HG03571 (cell line): ENCODE measurements around the gene HDAC5.
"Not testable (repeated sequence)": the region's sequence is repeated elsewhere in the genome, so short reads cannot be mapped to it uniquely, and the experiment has no call there.

Experiments used
- ATAC-seq: cut with Tn5 transposase; IDR thresholded peaks from one replicate; pipeline ENCODE4 v1.9.1; 2021; ENCODE audit not compliant: unreplicated experiment

HDAC5 gene

DNA sequence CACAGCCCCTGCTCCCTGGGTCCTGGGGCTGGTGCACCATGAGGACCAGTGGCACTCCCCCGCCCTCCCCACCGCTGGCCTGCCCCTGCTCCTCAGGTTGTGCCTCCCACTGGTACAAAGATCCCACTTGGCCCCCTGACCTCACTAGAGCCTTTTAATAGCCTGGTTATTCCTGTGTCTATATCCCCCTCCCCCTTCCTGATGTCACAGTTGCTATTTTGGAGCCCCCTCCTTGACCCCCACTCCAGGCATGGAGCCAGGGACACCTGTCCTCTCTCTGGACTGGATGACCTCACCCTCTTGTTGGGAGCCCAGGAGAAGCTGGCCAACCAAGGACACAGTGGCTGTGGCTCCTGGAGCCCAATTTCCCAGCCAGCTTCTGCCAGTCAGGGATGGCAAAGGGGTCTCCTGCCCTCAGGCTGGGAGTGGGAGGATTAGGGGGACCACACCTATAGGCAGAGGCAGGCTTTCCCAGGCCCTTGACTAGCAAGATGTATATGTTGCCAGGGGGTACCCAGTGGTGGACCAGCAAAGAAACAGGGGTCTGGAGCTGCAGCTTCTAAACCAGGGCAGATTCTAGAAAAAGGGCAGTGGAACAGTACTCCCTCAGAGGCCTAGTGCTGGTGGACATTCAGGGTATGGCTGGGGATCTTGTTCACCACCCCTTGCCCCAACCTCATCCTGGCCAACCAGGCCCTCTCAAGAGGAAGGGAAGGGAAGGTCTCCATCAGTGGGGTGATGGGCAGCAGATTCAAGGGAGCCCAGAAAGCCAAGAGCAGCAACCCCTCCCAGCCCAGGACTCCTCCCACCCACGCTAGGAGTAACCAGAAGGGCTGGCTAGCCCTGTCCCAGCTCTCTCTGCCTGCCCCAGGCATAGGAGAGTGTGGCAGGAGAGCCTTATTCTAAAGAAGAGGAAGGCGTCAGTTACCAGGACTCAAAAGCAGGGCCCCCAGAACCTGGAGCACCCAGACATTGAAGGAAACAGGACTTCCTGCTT is 10.9 kb downstream of the HDAC5 start:
- ATAC-seq: no peak

DNA sequence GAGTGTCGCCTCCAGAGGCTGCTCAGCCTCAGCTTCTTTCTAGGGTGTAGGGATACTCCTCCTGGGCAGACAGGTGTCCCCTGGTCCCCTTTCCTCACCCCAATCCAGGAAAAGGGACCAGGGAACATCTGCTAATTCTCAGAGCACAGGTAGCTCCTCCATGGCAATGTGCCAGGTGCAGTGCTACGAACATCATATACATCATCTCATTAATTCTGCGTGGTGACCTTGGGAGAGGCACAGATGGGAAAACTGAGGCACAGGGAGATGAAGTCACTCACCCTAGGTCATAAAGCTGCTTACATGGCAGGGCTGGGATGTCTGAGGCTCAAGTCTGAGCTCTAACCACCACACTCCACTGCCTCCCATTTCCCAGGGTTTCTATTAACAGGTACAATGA is 11.7 kb downstream of the HDAC5 start:
- ATAC-seq: no peak

DNA sequence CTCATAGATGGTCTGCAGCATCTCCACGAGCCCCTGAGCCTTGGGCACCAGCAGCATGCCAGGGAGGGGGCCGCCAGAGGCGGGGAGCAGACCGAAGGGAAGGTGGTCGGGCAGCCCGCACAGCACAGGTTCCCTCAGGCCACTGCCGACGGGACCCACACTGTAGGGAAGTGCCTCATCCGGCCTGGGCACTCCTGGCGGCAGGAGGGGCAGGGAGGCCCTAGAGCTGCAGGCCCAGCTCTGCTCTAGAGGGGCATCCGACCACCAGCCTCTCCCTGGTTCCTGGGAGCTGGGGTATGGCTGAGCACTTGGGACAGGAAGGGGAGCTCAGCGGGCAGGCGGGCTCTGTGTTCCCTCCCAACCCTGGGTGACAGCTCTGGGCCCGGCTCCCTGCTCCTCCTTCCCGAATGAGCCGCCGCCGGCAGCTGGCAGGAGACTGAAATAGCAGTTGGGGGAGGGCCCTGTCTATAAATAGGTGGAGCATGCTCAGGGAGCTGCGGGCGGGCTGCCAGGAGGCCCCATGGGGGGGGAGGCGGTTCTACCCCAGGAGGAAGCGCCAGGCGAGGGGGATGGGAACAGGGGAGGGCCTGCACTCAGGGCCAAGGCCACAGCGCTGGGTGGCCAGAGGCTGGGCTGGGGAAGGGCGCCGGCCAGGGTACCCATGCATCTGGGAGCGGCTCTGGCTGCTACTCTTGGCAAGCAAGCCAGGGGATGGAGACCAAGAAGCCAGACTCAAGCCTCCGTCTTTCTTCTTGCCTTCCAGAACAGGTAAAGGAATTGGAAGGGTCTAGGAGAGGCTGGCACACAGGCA is 12.4 kb downstream of the HDAC5 start:
- ATAC-seq: peak; percentile 76

DNA sequence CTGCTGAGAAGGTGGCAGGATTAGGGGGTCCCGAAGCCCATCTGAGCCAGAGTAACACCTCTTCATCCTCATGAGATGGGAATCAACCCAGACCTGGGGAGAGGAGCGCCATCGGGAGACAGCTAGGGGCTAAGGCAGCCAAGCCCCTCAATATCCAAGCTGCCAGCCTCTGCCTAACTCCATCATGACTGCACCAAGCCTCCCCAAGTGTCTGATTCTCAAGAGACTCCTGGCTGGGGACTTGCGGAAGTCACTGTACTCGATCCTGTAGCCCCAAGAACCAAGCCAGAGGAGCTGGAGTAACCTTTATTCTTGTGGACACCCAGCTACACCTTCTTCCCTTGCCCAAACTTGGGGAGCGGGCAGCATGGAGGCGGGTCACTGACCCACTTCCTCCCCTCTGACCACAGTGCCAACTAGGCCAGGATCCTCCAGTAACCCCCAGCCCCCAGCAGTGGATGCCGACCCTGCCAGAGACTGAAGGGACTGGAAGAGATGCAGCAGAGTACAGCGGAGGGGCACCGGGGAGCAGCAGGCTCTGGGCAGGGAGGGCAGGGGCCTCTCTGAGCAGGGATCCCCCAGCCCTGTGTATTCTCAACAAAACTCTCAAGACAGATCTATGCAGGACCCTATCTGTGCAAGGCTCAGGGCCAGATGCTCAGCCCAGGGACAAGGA is 13.3 kb downstream of the HDAC5 start:
- ATAC-seq: no peak

DNA sequence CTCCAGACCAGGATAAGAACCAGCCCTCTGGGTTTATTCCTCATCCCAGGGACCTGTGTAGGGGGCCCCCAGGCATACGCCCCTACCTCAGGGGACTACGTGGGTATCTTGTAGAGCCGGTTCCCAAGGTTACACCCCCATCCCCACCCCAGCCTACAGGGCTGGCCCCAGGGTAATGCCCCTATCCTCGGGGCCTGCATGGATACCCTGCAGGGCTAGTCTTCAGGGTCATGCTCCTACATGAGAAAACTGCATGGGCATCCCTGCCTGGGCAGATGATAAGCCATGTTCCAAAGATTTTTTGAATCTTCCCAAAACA is 14.2 kb downstream of the HDAC5 start:
- ATAC-seq: no peak

DNA sequence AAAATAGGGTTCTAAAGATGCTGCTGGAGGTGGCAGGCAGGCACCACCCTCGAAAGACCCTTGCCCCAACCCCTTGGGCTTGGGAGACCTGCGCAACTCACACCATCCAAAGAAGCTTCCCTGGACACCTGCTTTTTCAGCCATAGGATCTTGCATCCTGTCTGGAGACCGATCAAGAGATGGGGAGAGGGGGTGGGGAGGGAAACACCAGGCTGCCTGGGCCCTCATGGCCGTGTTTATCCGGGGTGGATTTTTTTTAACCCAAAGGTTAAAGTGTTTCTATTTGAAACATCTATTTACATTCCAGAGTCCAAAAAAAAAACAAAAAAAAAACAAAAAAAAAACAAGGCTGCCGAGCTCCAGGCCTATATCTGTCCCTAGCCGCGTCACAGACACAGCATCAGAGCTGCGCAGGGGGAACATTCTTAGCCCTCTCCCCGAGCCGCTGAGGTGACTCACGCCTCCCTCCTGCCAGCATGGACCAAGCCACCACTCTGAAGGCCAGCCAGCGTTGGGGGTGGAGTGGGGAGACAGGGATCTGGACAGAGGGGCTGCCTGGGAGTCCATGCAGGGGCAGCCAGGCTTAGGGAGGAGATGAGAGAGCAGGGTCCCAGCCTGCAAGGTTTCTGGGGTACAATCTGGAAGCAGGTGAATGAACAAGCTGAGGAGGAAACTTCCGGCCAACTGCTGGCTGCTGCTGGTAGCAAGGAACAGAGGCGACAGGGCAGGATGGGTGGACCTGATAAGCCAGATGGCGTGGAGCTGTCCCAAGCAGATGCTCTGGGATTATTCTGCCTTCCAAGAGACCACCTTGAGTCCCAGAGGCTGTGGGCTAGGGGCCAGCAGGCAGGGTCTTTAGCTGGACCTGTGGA is 14.8 kb downstream of the HDAC5 start:
- ATAC-seq: no peak

DNA sequence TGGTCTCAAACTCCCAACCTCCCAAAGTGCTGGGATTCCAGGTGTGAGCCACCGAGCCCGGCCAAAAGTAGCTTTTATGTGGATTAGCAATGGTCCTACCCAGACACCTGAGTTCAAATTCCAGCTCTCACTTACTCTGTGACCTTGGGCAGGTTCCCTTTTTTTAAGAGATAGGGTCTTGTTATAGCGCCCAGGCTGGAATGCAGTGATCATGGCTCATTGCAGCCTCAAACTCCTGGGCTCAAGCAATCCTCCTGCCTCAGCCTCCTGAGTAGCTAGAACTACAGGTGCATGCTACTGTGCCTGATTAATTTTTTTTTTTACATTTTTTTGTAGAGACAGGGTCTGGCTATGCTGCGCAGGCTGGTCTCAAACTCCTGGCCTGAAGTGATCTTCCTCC is 16.6 kb downstream of the HDAC5 start:
- ATAC-seq: no peak

DNA sequence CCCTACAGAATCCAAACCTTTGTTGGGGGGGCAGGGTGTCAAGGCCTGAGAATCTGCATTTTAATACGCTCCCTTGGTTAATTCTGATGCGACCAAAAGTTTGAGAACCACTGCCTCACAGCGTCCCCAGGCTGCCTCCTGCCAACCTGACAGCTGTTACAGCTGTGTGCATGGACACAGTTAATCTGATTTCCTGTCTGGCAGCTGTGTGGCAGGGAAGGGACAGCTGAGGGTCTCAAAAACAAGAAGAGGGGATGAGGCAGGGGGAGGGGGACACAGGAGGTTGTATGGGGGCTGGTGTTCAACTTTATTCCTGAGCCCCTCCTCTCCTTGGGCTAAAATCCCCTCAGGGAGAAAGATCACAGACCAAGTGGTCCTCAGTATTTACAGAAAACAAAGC is 17.5 kb downstream of the HDAC5 start:
- no peak for ATAC-seq

DNA sequence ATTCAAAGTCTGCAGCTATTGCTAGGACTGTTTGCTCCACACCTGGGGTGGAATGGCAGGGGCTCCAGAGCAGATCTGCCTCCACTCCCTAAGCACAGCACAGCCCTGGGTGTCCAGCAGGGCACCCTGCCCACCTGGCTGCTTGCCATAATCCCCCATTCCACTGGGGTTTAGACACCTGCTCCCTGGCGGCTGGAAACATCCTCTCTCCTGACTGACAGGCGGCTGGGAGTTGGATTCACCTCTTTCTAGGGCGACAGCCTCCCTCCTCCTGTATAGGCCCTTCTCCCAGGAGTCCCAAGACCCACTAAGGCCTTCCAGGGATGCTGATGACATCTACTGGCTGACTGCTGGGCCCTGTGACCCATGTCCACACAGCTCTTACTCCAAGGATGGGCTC is 18.0 kb downstream of the HDAC5 start:
- no peak for ATAC-seq

DNA sequence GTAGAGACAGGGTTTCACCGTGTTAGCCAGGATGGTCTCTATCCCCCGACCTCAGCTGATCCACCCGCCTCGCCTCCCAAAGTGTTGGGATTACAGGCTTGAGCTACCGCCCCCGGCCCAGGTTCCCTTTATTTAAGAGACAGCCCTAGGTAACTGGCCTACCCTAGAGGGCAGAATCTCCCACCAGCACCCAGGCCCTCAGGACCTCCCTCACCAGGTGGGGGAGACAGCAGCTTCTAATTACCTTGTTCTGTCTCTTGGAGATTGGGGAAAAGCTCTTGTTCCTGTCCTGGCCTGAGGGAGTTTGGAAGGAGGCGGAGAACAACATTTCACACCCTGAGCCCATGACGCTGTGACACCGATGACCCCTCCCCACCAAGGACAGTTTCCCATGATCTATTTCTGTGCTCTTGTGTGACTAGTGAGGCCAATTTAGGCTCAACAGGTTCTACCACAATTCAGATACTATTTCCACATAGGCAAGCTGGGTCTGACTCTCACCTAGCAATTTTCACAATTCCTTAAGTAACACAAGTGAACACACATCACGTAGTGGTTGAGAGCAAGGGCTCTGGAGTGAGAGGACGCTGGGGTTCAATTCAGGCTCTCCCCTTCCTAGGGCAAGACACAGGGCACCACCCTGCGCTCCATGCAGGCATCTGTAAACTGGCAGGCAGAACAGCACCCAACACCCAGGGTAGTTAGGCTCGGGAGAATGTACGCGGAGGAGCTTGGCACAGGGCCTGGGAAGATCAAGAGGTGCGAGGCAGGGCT is 20.4 kb downstream of the HDAC5 start:
- ATAC-seq: no peak

DNA sequence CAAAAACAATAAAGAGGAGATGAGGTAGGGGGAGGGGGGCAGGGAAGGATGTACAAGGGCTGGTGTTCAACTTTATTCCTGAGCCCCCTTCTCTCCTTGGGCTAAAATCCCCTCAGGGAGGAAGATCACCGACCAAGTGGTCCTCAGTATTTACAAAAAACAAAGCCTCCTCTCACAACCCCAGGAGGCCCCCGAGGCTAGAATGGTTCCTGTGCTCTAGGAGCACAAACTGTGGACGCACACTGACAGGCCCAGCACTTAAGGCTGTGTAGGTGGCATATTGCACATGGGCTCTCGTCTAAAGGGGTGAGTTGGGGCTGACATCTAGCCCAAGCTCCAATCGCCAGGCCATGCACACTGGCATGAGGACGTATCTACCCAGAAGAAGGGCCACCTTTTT is 21.6 kb downstream of the HDAC5 start:
- not testable (repeated sequence) for ATAC-seq

DNA sequence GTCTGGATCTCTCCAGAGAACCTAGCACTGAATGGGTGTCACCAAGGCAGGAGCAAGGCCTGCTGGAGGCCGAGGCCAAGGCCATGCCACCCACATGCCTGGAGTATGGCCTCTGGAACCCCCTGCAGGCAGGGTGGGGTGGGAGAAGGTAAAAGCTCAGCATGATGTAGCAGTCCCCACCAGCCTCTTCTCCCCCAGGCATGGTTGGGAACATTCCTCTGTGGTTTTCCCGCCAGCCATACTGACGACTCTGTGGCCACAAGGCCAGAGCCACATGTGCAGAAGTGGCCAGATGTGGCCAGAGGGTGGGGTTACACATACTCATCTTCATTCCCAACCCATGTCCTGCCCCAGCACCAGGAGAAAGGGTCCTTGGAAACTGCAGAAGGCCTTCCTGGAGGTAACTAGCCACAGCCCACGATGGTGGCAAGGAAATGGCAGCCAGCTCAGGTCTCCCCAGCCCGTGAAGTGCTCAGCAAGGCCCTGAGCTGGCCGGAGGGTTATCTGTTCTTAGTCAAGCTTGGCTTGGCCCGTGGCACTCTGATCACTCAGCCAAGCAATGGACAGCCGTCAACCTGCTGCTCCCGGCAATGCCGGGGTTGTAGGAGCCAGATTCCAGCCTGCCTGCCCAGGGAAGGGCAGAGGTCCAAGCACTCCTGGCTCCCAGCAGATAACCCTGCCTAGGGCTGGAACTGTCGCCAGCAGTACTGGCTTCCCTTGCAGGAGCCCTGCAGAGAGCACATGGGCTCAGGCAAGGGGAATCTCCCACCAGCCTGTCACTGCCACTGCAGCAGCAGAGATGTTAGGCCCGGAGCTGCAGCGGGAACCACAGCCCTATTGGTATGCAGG is 26.1 kb downstream of the HDAC5 start:
- no peak for ATAC-seq

DNA sequence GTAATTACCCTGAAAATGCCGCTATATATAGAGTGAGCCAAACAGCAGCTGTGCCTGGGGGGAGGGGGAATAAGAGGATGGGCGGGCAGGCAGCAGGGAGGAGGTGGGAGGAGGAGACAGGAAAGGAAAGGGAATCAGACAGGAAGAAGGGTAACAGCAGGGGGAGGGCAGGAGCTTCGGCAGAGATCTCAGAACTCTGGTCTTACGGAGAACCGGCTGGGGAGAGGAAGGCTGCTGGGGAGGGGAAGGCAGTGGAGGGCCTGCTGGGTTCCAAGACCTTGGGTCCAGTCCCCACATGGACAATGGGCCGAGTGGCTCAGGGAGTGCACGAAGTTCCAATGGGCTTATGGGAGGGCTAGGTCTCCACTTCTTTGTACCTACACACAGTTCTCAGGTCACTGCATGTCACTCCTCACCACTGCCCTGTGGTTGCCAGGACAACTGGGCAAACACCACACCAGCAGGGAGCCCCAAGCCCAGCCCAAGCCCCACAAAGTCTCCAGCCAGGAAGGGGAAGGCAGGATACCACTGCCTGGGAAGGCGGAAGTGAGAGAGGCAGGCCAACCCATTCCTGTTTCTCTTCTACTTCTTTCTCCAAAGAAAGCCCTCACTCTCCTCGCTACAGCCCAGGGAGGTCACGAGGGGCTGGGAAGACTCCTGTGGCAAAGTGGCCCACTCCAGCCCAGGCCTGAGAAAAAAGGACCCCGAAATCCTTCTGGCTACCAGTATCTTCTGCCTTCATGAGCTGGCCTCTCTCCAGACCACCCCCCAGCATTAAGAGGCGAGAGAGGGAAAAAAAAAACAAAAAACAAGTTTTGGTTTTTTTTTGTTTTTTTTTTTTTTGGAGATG is 27.6 kb downstream of the HDAC5 start:
- no peak for ATAC-seq

DNA sequence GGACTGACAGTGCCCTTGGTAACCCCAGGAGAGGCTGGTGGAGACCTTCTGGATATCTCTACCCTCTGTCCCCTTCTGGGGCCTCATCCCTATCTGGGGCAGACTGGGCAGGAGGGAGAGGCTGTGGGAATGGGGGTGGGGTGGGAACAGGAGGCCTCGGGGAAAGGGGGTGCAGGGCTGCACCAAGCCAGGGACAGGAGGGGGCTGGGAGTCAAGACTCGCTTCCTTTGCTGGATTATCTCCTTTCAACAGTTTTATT is 28.1 kb downstream of the HDAC5 start:
- ATAC-seq: no peak

DNA sequence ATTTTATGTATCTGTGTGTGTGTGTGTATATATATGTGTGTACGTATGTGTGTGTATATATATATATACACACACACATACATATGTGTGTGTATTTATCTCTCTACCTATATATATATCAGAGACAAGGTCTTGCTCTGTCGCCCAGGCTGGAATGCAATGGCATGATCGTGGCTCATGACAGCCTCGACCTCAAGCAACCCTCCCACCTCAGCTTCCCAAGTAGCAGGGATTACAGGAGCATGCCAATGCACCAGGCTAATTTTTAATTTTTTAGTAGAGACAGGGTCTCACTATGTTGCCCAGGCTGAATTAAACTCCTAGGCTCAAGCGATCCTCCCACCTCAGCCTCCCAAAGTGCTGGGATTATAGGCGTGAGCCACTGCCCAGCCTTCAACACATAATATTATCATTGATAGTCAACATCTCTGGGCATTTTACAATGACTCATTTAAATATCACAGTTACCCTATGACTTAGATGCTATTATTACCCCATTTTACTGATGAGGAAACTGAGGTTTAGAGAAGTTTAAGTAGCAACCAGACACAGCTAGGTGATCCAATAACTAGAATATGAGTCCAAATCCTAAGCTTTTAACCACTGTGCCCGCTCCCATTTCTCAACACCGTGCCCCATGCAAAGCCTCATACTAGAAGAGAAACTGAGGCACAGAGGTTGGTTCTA is 28.6 kb downstream of the HDAC5 start:
- no peak for ATAC-seq

DNA sequence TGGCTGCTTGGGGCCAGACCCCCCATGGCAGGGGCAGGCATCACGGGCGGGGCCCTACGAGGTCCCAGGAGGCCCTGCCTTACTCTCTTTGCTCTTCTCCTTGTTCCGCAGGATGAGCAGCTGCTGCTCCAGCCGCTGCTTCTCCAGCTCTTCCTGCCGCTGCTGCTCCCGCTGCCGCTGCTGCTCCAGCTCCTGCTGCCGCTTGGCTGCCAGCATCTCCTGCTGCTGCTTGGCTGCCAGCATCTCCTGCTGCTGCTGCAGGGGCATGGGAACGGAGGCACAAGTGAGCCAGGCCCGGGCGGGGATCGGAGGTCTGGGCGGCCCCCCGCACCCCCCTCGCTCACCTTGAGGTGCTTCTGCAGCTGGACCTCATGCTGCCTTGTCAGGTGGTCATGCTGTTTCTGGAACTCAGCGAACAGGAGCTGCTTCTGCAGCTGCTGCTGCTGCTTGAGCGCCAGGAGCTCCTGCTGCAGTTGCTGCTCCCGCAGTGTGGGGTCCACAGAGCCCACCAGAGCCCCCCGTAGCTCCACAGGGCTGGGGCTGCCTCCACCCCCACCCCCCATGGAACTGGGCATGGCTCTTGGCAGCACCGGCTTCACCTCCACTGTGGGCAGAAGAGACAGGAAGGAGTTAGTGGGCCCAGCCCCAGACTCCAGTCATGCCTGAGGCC is 30.1 kb downstream of the HDAC5 start:
- ATAC-seq: no peak

DNA sequence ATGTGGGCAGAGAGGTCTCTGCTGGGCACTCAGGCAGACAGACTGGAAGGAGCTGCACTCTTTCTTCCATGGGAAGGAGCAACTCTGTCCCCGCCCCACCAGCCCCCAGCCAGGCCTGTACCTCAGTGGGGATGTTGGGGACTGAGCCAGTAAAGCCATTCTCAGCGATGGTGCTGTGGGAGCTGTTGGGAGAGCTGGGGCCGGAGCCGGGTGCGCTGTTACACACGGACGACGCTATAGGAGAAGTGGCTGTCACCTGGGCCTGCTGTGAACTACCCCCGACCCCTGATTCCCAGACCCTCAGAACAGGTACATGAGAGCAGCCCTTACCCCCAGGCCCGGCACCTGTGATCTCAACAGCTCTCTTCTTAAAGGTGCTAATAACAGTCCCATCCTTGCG is 31.4 kb downstream of the HDAC5 start:
- no peak for ATAC-seq
